Subcutaneous adipose tissue (tissue), 4 donors: ENCODE data around the gene TPSG1. TPM values are rescaled to one million over a fixed set of nuclear protein-coding genes. Genes with fewer than 3 reads are reported as not detected.

ENCODE experiments used
- CTCF ChIP-seq: fragments of 450-650 bp; IDR thresholded peaks from one replicate; pipeline ENCODE4 v1.5.1; 2016; ENCODE audit warnings: low read depth, mild to moderate bottlenecking, control low read depth, antibody characterized with exemption, moderate library complexity
- total RNA-seq, 4 donors: library from RNA; depleted of rRNA; stranded (reverse); fragments of >200 nt; gene quantifications; one replicate each; pipeline ENCODE4 v1.1.0, GENCODE V29; 2016

The TPSG1 gene
- total RNA-seq, 4 donors from 2014 or later: 2.4 TPM; not detected in 3

- TF ChIP-seq CTCF: no peak
These were observed 12.4 kb downstream of the TPSG1 start for GRCh38 chr16:1212616-1213194.

- TF ChIP-seq CTCF: no peak
These were observed 13.4 kb downstream of the TPSG1 start for GRCh38 chr16:1211451-1212268.

GRCh38 chr16:1210461-1210860 is 14.6 kb downstream of the TPSG1 start:
- no peak for TF ChIP-seq CTCF

GRCh38 chr16:1209081-1209480 is 16.0 kb downstream of the TPSG1 start:
- TF ChIP-seq CTCF: no peak

GRCh38 chr16:1208239-1208830 is 16.7 kb downstream of the TPSG1 start:
- TF ChIP-seq CTCF: no peak

GRCh38 chr16:1206786-1207185 is 18.3 kb downstream of the TPSG1 start:
- TF ChIP-seq CTCF: no peak

- no peak for TF ChIP-seq CTCF
These were observed 18.7 kb downstream of the TPSG1 start for GRCh38 chr16:1206326-1206725.
